GM18520 (cell line): ENCODE measurements around the gene PABPN1.

Experiments
- ATAC-seq: cut with Tn5 transposase; IDR thresholded peaks from one replicate; pipeline ENCODE4 v1.9.1; 2021; ENCODE audit not compliant: unreplicated experiment

PABPN1 gene

GRCh38 chr14:23326491-23327332 lies 5.5 kb downstream of the PABPN1 start:
- no peak for ATAC-seq

- no peak for ATAC-seq
These were observed 6.9 kb downstream of the PABPN1 start for GRCh38 chr14:23327947-23328744.

GRCh38 chr14:23335623-23336022 lies 14.4 kb downstream of the PABPN1 start:
- no peak for ATAC-seq

GRCh38 chr14:23339506-23340268 lies 18.4 kb downstream of the PABPN1 start:
- ATAC-seq = no peak

GRCh38 chr14:23344481-23344880 lies 23.2 kb downstream of the PABPN1 start:
- no peak for ATAC-seq

- no peak for ATAC-seq
These were observed 24.9 kb downstream of the PABPN1 start for GRCh38 chr14:23345987-23346692.

- ATAC-seq = no peak
These were observed 25.6 kb downstream of the PABPN1 start for GRCh38 chr14:23346693-23347405.

GRCh38 chr14:23347406-23348296 lies 26.4 kb downstream of the PABPN1 start:
- no peak for ATAC-seq

GRCh38 chr14:23348297-23348655 lies 27.0 kb downstream of the PABPN1 start:
- no peak for ATAC-seq

GRCh38 chr14:23349156-23349845 lies 28.0 kb downstream of the PABPN1 start:
- no peak for ATAC-seq

- no peak for ATAC-seq
These were observed 30.6 kb downstream of the PABPN1 start for GRCh38 chr14:23351681-23352505.

GRCh38 chr14:23352506-23353432 lies 31.5 kb downstream of the PABPN1 start, which contains the start of gene SLC22A17:
Gene SLC22A17, minus strand, starts transcription at chr14:23352887.
- ATAC-seq = no peak

- no peak for ATAC-seq
These were observed 32.1 kb downstream of the PABPN1 start for GRCh38 chr14:23353433-23353780.

- no peak for ATAC-seq
These were observed 33.7 kb downstream of the PABPN1 start for GRCh38 chr14:23354990-23355389.

- ATAC-seq = no peak
These were observed 34.7 kb downstream of the PABPN1 start for GRCh38 chr14:23355871-23356435.

GRCh38 chr14:23356662-23357061 lies 35.4 kb downstream of the PABPN1 start:
- no peak for ATAC-seq
